ENCODE measurements around the gene EFNA4. TPM values are rescaled to one million over a fixed set of nuclear protein-coding genes. Genes with fewer than 3 reads are reported as not detected.

EFNA4 gene
- total RNA-seq, 1 experiment from 2014 or later: 7.4 TPM

DNA sequence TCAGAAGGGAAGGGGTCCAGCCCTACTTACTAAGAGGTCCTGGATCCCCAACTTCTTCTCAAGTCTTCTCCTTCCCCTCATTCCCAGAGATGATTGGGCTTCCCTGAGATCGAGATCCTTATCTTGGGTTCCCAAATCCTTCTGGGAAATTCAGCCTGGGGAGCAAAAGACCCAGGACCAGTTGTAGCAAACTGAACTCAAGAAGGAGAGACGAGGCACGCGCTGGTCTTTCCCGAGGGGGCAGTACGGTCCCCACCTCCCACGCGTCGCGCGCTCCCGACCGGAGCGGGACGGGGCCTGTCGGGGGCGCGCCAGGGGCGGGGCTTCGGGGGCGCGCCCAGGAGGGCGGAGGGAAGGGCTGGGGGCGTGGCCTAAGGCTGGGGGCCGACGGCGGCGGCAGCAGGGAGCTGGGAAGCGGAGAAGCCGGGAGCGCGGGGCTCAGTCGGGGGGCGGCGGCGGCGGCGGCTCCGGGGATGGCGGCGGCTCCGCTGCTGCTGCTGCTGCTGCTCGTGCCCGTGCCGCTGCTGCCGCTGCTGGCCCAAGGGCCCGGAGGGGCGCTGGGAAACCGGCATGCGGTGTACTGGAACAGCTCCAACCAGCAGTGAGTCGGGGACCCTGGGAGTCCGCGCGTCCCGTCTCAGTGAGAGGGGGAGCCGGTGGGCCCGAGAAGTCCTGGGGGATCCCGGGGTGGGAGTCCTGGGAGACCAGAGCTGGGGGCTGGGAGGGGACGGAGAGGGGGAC, 15.1 kb downstream of the EFNA4 start, which contains the start of gene EFNA3:
Gene EFNA3, plus strand, starts transcription at position 369 of the 741 bp plus-strand sequence. Its CDS starts 105 bp downstream, at position 474.
- Mint-ChIP-seq H3K27ac (ENCODE audit: low read depth, unreplicated experiment) (peak within 1 kb of the TSS; percentile 57), H3K4me1 (ENCODE audit: insufficient read depth, unreplicated experiment) (peaks cover 37% of the 10 kb centered on the region), H3K9me3 (ENCODE audit: unreplicated experiment) (no peaks in the 10 kb centered on the region), H3K36me3 (ENCODE audit: insufficient read depth, unreplicated experiment) (no peaks in the 10 kb centered on the region), H3K27me3 (ENCODE audit: insufficient read depth, unreplicated experiment) (peaks cover 30% of the 10 kb centered on the region), H3K4me3 (ENCODE audit: unreplicated experiment) (peak within 1 kb of the TSS; percentile 77)
- CTCF ChIA-PET: interaction anchor here (0.6 to 2.0 kb wide), 11 partner anchors 10 to 229 kb away, joined by 3 to 17 read pairs (median 3); partner anchors contain the start of gene KRTCAP2
- no TSS peak for BruUV-seq (replicated peaks)
- TF ChIP-seq, protein P1, sequence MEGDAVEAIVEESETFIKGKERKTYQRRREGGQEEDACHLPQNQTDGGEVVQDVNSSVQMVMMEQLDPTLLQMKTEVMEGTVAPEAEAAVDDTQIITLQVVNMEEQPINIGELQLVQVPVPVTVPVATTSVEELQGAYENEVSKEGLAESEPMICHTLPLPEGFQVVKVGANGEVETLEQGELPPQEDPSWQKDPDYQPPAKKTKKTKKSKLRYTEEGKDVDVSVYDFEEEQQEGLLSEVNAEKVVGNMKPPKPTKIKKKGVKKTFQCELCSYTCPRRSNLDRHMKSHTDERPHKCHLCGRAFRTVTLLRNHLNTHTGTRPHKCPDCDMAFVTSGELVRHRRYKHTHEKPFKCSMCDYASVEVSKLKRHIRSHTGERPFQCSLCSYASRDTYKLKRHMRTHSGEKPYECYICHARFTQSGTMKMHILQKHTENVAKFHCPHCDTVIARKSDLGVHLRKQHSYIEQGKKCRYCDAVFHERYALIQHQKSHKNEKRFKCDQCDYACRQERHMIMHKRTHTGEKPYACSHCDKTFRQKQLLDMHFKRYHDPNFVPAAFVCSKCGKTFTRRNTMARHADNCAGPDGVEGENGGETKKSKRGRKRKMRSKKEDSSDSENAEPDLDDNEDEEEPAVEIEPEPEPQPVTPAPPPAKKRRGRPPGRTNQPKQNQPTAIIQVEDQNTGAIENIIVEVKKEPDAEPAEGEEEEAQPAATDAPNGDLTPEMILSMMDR (IDR thresholded peaks at IDR 0.05; ENCODE audit: unreplicated experiment): no peak
- DNase-seq (ENCODE audit: unreplicated experiment): peak; percentile 75
- intact Hi-C loops (cut with micrococcal nuclease): no loop called here
- POLR2A ChIA-PET: interaction anchor here (0.7 to 5.5 kb wide), 14 partner anchors 9 to 504 kb away, joined by 3 to 41 read pairs (median 6); partner anchors contain the start of genes ADAM15, CKS1B, EFNA4 and FLAD1

DNA sequence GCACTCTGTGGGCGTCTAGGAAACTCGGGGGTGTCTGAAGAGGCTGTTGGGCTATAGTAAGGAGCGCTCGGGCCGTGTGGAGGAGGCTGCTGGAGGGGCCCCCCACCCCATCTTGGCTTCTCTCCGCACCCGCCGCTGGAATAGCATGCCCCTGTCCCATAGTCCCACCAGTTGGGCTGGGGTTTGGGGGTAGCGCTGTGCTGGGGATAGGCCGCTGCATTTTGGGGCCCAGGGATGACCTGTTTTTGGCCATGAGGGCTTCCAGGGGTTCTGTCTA, 15.6 kb downstream of the EFNA4 start:
- Mint-ChIP-seq H3K9me3 (ENCODE audit: unreplicated experiment) (no peaks in the 10 kb centered on the region), H3K4me3 (ENCODE audit: unreplicated experiment) (peak overlapping the region; percentile 77), H3K27me3 (ENCODE audit: insufficient read depth, unreplicated experiment) (peaks cover 30% of the 10 kb centered on the region), H3K4me1 (ENCODE audit: insufficient read depth, unreplicated experiment) (peaks cover 41% of the 10 kb centered on the region), H3K27ac (ENCODE audit: low read depth, unreplicated experiment) (peak overlapping the region; percentile 57), H3K36me3 (ENCODE audit: insufficient read depth, unreplicated experiment) (no peaks in the 10 kb centered on the region)
- POLR2A ChIA-PET: interaction anchor here (0.8 to 5.5 kb wide), 14 partner anchors 10 to 505 kb away, joined by 3 to 41 read pairs (median 6); partner anchors contain the start of genes ADAM15, CKS1B, EFNA4 and FLAD1
- intact Hi-C loops (cut with micrococcal nuclease): no loop called here
- DNase-seq (ENCODE audit: unreplicated experiment): no peak
- CTCF ChIA-PET: interaction anchor here (0.6 to 2.6 kb wide), 8 partner anchors 10 to 229 kb away, joined by 3 to 17 read pairs (median 4); partner anchors contain the start of gene KRTCAP2
- no TSS peak for BruUV-seq (replicated peaks)
- TF ChIP-seq, protein P1 (IDR thresholded peaks at IDR 0.05; ENCODE audit: unreplicated experiment): no peak

DNA sequence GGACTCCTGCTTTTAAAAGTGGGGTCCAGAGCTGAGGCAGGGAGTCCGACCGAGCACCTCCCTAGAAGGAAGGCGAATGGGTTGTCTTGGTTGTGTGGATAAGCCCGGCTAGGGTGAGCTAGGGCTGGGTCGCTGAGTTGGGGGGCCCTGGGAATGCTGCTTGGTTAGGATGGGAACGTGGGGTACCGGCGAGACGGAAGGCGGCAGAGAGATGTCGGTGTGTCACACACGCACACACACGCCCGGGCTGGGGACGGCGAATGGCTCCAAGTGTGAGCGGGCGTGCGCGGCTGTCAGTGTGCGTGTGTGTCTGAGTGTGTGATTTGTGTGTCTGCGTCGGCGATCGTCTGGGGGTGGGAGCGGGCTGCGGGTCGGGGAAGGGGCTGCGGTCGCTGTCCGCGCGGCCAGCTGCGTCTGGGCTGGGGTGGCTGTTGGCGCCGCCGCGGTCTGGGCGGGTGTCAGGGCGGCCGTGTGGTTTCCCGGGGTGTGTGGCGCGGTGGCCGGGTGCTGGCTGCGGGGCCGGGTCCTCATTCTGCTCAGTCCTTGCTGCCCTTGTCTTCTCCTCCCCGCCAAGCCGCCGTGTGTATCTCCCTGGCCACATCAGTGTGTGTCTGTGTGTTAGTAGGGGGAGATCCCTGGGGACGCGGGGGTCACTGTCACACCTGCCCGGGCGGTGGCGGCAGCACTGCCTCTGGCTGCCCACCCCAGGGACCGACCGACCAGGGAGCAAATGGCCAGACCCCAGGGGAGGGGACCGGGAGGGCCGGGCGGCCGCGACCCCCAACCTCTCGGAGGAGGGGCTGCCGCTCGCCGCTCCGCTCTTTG, 16.2 kb downstream of the EFNA4 start:
- no peak for DNase-seq (ENCODE audit: unreplicated experiment)
- H3K27ac Mint-ChIP-seq (ENCODE audit: low read depth, unreplicated experiment): peak overlapping the region; percentile 57

More for the DNA sequence above, 16.2 kb downstream of the EFNA4 start:
- TF ChIP-seq, protein P1 (IDR thresholded peaks at IDR 0.05; ENCODE audit: unreplicated experiment): no peak
- Mint-ChIP-seq H3K4me1 (ENCODE audit: insufficient read depth, unreplicated experiment) (peaks cover 46% of the 10 kb centered on the region), H3K9me3 (ENCODE audit: unreplicated experiment) (no peaks in the 10 kb centered on the region), H3K4me3 (ENCODE audit: unreplicated experiment) (peak overlapping the region; percentile 77), H3K36me3 (ENCODE audit: insufficient read depth, unreplicated experiment) (no peaks in the 10 kb centered on the region), H3K27me3 (ENCODE audit: insufficient read depth, unreplicated experiment) (peaks cover 30% of the 10 kb centered on the region)
- ChIA-PET CTCF (interaction anchor here (0.6 to 2.6 kb wide), 6 partner anchors 9 to 36 kb away, joined by 3 to 17 read pairs (median 5); no protein-coding TSS in a partner anchor), POLR2A (interaction anchor here (0.7 to 3.8 kb wide), 12 partner anchors 12 to 110 kb away, joined by 3 to 15 read pairs (median 7); partner anchors contain the start of genes ADAM15, EFNA4, KRTCAP2 and SHC1)
- no TSS peak for BruUV-seq (replicated peaks)
- intact Hi-C loops (cut with micrococcal nuclease): no loop called here
